GM23338 (cell line): ENCODE data around the gene SCAPER. TPM values are rescaled to one million over a fixed set of nuclear protein-coding genes. Genes with fewer than 3 reads are reported as not detected.

Source experiments
- ATAC-seq: fragments of 200-7000 bp; cut with Tn5 transposase; 3 replicates; pipeline ENCODE4 v1.9.1; 2020
- DNase-seq: peaks from one replicate; pipeline ENCODE4 v3.0.0-alpha.2; 2015; ENCODE audit warnings: low spot score
- H2AFZ ChIP-seq: fragments of 200-600 bp; sonication (generic); 2 replicates; pipeline ENCODE4 v1.8.0; 2016; ENCODE audit warnings: antibody characterized with exemption, mild to moderate bottlenecking, moderate library complexity
- H3F3A ChIP-seq: fragments of 200-600 bp; sonication (generic); replicated peaks from 2 replicates; pipeline ENCODE4 v1.8.0; 2017; ENCODE audit warnings: antibody characterized with exemption, mixed run types, low read depth
- H3K27ac ChIP-seq: fragments of 200-600 bp; sonication (generic); 2 replicates; pipeline ENCODE4 v1.6.1; 2016; ENCODE audit warnings: low read depth
- H3K27me3 ChIP-seq: fragments of 200-600 bp; sonication (generic); 2 replicates; pipeline ENCODE4 v1.8.0; 2016; ENCODE audit warnings: mild to moderate bottlenecking, mixed run types, moderate library complexity; ENCODE audit not compliant: insufficient read depth
- H3K36me3 ChIP-seq: fragments of 200-600 bp; sonication (generic); 2 replicates; pipeline ENCODE4 v1.8.0; 2016; ENCODE audit warnings: mild to moderate bottlenecking; ENCODE audit not compliant: insufficient read depth
- H3K4me1 ChIP-seq: fragments of 200-600 bp; sonication (generic); 2 replicates; pipeline ENCODE4 v1.8.0; 2016; ENCODE audit warnings: mild to moderate bottlenecking, moderate library complexity; ENCODE audit not compliant: insufficient read depth
- H3K4me2 ChIP-seq: fragments of 200-600 bp; sonication (generic); 2 replicates; pipeline ENCODE4 v1.7.1; 2017; ENCODE audit warnings: mixed run types
- H3K4me3 ChIP-seq: fragments of 200-600 bp; sonication (generic); 2 replicates; pipeline ENCODE4 v1.6.1; 2016; ENCODE audit warnings: mixed run types
- H3K79me2 ChIP-seq: fragments of 200-600 bp; sonication (generic); replicated peaks from 2 replicates; pipeline ENCODE4 v1.8.0; 2017; ENCODE audit warnings: mild to moderate bottlenecking; ENCODE audit not compliant: insufficient read depth
- H3K9me2 ChIP-seq: fragments of 200-600 bp; sonication (generic); 2 replicates; pipeline ENCODE4 v1.8.0; 2017; ENCODE audit not compliant: insufficient read depth
- H4K20me1 ChIP-seq: fragments of 200-600 bp; sonication (generic); replicated peaks from 2 replicates; pipeline ENCODE4 v1.8.0; 2017; ENCODE audit warnings: mild to moderate bottlenecking; ENCODE audit not compliant: insufficient read depth
- H3K27ac Mint-ChIP-seq: 2 replicates; pipeline ENCODE4 v1.8.0; 2020; ENCODE audit warnings: inconsistent platforms, mild to moderate bottlenecking, moderate library complexity, mixed read lengths
- H3K27me3 Mint-ChIP-seq: 3 replicates; pipeline ENCODE4 v1.8.0; 2022; ENCODE audit warnings: low read depth, mild to moderate bottlenecking, moderate library complexity, mixed read lengths, inconsistent platforms; ENCODE audit not compliant: insufficient read depth, poor library complexity
- H3K36me3 Mint-ChIP-seq: 3 replicates; pipeline ENCODE4 v1.8.0; 2021; ENCODE audit warnings: low read depth, mild to moderate bottlenecking, inconsistent platforms, moderate library complexity, mixed read lengths
- H3K4me1 Mint-ChIP-seq: 3 replicates; pipeline ENCODE4 v1.8.0; 2020; ENCODE audit warnings: mild to moderate bottlenecking, inconsistent platforms, mixed read lengths
- H3K4me3 Mint-ChIP-seq: 3 replicates; pipeline ENCODE4 v1.8.0; 2021; ENCODE audit warnings: moderate library complexity, mild to moderate bottlenecking, inconsistent platforms, mixed read lengths
- H3K9me3 Mint-ChIP-seq: 3 replicates; pipeline ENCODE4 v1.8.0; 2020; ENCODE audit warnings: moderate library complexity, mild to moderate bottlenecking, inconsistent platforms, mixed read lengths
- CREB1 ChIP-seq: fragments of 250-450 bp; sonication (Bioruptor Pico); IDR thresholded peaks from 2 replicates; pipeline ENCODE4 v1.5.0; 2020; ENCODE audit warnings: low read depth, mild to moderate bottlenecking, moderate library complexity
- ETS1 ChIP-seq: IDR thresholded peaks from 2 replicates; pipeline ENCODE4 v1.6.1; 2016; ENCODE audit warnings: antibody characterized with exemption
- EZH2 ChIP-seq: fragments of 200-600 bp; sonication (generic); IDR thresholded peaks from one replicate; pipeline ENCODE4 v1.8.0; 2017; ENCODE audit warnings: antibody characterized with exemption, mild to moderate bottlenecking, low read depth; ENCODE audit not compliant: unreplicated experiment
- NANOG ChIP-seq: IDR thresholded peaks from 2 replicates; pipeline ENCODE4 v1.6.1; 2016; ENCODE audit warnings: antibody characterized with exemption, borderline replicate concordance
- POLR2AphosphoS5 ChIP-seq: IDR thresholded peaks from 2 replicates; pipeline ENCODE4 v1.6.1; 2016; ENCODE audit warnings: antibody characterized with exemption, low read depth
- STAT1 ChIP-seq: IDR thresholded peaks from one replicate; pipeline ENCODE4 v1.6.1; 2016; ENCODE audit warnings: antibody characterized with exemption; ENCODE audit not compliant: unreplicated experiment
- ZNF114 ChIP-seq: fragments of 250-450 bp; sonication (Bioruptor Pico); IDR thresholded peaks from 2 replicates; pipeline ENCODE4 v1.5.0; 2020; ENCODE audit warnings: mild to moderate bottlenecking, moderate library complexity
- ZNF331 ChIP-seq: fragments of 250-450 bp; sonication (Bioruptor Pico); IDR thresholded peaks from 2 replicates; pipeline ENCODE4 v1.5.0; 2020; ENCODE audit warnings: low read depth, mild to moderate bottlenecking, moderate library complexity
- polyA plus RNA-seq: library from polyadenylated mRNA; unstranded; fragments of >200 nt; fragmentation: Nextera tagmentation; extraction: Ambion mirVana; gene quantifications from 2 replicates; pipeline ENCODE4 v1.2.1, GENCODE V29; 2016
- total RNA-seq: library from RNA; depleted of rRNA; stranded (reverse); fragments of >200 nt; shearing (Covaris generic); gene quantifications from 2 replicates; pipeline ENCODE4 v1.2.3, GENCODE V29; 2014
- TF ChIP-seq, protein P1 (sequence below): fragments of 250-450 bp; sonication (Bioruptor Pico); IDR thresholded peaks from 2 replicates; pipeline ENCODE4 v1.5.0; 2020; ENCODE audit warnings: mild to moderate bottlenecking, moderate library complexity

Gene SCAPER
- total and polyA plus RNA-seq, 2 experiments from 2014 or later: 9.1 to 17.6 TPM

DNA sequence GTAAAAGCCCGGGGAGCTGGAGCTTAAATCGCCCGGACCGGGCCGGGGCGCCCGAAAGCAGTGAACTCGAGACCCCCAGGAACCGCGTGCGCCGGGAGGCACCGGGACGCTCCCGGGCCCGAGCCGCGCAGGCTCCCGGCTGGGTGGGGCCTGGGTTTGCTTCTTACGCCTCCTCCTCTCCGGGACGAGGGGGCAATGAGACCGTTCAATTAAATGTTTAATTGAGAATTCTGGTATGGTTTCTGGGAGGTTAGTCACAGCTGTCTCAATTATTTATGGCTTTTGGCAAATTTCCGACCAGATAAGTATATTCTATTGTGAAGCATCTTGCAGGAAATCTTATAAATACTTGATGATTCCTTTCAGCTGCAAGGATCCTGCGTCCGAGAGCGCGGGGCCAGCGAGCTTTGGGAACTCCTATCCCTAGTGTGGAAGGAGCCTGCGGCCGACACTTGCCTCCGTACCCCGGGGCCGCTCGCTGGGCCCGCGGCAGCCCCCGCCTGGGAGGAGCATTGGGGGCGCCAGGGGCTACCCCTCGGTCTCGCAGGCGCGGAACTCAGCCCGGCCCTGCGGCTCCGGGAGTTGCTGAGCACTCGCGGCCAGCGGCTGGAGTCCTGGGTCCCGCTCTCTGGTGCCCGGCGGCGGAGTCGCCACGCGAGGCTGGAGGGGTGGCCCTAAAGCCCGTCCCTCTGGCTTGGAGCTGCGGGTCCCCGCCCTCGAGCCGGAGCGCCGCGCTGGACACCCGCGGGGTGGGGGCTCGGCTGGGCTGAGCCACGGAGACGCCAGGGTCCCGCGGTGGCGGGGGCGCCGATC, 558.3 kb downstream of the SCAPER start:
- peak overlapping the region; percentile 72 for H2AFZ ChIP-seq

More for the DNA sequence above, 558.3 kb downstream of the SCAPER start:
- TF ChIP-seq ZNF114 (CRISPR knock-in tag) (no peak), ETS1 (no peak), EZH2 (peak; percentile 91), CREB1 (CRISPR knock-in tag) (no peak), NANOG (no peak), ZNF331 (CRISPR knock-in tag) (no peak), STAT1 (no peak), POLR2AphosphoS5 (no peak)
- TF ChIP-seq, protein P1, sequence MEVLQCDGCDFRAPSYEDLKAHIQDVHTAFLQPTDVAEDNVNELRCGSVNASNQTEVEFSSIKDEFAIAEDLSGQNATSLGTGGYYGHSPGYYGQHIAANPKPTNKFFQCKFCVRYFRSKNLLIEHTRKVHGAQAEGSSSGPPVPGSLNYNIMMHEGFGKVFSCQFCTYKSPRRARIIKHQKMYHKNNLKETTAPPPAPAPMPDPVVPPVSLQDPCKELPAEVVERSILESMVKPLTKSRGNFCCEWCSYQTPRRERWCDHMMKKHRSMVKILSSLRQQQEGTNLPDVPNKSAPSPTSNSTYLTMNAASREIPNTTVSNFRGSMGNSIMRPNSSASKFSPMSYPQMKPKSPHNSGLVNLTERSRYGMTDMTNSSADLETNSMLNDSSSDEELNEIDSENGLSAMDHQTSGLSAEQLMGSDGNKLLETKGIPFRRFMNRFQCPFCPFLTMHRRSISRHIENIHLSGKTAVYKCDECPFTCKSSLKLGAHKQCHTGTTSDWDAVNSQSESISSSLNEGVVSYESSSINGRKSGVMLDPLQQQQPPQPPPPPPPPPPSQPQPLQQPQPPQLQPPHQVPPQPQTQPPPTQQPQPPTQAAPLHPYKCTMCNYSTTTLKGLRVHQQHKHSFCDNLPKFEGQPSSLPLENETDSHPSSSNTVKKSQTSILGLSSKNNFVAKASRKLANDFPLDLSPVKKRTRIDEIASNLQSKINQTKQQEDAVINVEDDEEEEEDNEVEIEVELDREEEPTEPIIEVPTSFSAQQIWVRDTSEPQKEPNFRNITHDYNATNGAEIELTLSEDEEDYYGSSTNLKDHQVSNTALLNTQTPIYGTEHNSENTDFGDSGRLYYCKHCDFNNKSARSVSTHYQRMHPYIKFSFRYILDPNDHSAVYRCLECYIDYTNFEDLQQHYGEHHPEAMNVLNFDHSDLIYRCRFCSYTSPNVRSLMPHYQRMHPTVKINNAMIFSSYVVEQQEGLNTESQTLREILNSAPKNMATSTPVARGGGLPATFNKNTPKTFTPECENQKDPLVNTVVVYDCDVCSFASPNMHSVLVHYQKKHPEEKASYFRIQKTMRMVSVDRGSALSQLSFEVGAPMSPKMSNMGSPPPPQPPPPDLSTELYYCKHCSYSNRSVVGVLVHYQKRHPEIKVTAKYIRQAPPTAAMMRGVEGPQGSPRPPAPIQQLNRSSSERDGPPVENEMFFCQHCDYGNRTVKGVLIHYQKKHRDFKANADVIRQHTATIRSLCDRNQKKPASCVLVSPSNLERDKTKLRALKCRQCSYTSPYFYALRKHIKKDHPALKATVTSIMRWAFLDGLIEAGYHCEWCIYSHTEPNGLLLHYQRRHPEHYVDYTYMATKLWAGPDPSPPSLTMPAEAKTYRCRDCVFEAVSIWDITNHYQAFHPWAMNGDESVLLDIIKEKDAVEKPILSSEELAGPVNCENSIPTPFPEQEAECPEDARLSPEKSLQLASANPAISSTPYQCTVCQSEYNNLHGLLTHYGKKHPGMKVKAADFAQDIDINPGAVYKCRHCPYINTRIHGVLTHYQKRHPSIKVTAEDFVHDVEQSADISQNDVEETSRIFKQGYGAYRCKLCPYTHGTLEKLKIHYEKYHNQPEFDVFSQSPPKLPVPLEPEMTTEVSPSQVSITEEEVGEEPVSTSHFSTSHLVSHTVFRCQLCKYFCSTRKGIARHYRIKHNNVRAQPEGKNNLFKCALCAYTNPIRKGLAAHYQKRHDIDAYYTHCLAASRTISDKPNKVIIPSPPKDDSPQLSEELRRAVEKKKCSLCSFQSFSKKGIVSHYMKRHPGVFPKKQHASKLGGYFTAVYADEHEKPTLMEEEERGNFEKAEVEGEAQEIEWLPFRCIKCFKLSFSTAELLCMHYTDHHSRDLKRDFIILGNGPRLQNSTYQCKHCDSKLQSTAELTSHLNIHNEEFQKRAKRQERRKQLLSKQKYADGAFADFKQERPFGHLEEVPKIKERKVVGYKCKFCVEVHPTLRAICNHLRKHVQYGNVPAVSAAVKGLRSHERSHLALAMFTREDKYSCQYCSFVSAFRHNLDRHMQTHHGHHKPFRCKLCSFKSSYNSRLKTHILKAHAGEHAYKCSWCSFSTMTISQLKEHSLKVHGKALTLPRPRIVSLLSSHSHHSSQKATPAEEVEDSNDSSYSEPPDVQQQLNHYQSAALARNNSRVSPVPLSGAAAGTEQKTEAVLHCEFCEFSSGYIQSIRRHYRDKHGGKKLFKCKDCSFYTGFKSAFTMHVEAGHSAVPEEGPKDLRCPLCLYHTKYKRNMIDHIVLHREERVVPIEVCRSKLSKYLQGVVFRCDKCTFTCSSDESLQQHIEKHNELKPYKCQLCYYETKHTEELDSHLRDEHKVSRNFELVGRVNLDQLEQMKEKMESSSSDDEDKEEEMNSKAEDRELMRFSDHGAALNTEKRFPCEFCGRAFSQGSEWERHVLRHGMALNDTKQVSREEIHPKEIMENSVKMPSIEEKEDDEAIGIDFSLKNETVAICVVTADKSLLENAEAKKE (CRISPR knock-in tag): no peak
- Histone ChIP-seq H4K20me1 (peaks cover 28% of the 10 kb centered on the region), H3K9me2 (no peaks in the 10 kb centered on the region), H3K79me2 (no peaks in the 10 kb centered on the region), H3K4me3 (peak overlapping the region; percentile 68), H3K4me1 (peaks cover 31% of the 10 kb centered on the region), H3K27ac (no peak overlapping the region), H3K27me3 (peaks cover 92% of the 10 kb centered on the region), H3F3A (peaks cover 4% of the 10 kb centered on the region; the same call in 1 of the 2 replicates), H3K4me2 (peak overlapping the region; percentile 91), H3K36me3 (no peaks in the 10 kb centered on the region)
- ATAC-seq (peak; percentile 33), DNase-seq (peak; percentile 62)
- H3K27me3 Mint-ChIP-seq: peaks cover 71% of the 10 kb centered on the region
- peaks cover 4% of the 10 kb centered on the region; the same call in 2 of the 3 replicates for H3K9me3 Mint-ChIP-seq
- no peaks in the 10 kb centered on the region; the same call in 2 of the 3 replicates for H3K36me3 Mint-ChIP-seq
- H3K27ac Mint-ChIP-seq: no peak overlapping the region
- H3K4me1 Mint-ChIP-seq: peaks cover 21% of the 10 kb centered on the region
- peak overlapping the region; percentile 71 for H3K4me3 Mint-ChIP-seq
